22Rv1 (cell line): ENCODE results near the gene FLNB.

Experiments used
- ZFX ChIP-seq: fragments of 450-650 bp; IDR thresholded peaks from 2 replicates; pipeline ENCODE4 v1.6.1; 2017; ENCODE audit warnings: antibody characterized with exemption, borderline replicate concordance
- TF ChIP-seq, protein P1 (sequence below): fragments of 450-650 bp; IDR thresholded peaks from 2 replicates; pipeline ENCODE4 v1.5.1; 2017; ENCODE audit warnings: mild to moderate bottlenecking

DNA sequence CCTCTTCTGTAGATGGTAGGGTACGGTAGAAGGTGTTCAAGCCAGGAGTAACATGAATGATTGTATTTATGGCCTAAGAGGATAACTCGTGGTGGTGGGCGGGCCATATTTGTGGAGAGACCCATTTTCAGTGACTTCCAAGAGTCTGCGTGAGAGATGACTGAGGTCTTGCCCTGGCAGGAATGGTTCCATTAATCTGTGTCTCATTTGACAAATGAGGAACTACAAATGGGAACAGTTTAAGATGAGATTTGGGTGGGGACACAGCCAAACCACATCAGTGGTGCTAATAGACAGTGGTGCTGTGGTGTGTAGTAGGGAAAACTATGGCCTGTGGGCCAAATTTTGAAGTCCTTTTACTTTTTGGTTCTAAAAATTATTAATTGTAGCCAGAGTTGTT lies 47.1 kb downstream of the FLNB start:
- TF ChIP-seq, protein P1, sequence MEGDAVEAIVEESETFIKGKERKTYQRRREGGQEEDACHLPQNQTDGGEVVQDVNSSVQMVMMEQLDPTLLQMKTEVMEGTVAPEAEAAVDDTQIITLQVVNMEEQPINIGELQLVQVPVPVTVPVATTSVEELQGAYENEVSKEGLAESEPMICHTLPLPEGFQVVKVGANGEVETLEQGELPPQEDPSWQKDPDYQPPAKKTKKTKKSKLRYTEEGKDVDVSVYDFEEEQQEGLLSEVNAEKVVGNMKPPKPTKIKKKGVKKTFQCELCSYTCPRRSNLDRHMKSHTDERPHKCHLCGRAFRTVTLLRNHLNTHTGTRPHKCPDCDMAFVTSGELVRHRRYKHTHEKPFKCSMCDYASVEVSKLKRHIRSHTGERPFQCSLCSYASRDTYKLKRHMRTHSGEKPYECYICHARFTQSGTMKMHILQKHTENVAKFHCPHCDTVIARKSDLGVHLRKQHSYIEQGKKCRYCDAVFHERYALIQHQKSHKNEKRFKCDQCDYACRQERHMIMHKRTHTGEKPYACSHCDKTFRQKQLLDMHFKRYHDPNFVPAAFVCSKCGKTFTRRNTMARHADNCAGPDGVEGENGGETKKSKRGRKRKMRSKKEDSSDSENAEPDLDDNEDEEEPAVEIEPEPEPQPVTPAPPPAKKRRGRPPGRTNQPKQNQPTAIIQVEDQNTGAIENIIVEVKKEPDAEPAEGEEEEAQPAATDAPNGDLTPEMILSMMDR: no peak
- TF ChIP-seq ZFX: no peak
